ENCODE measurements around the gene DNMBP. TPM values are rescaled to one million over a fixed set of nuclear protein-coding genes. Genes with fewer than 3 reads are reported as not detected.

Gene DNMBP
- total RNA-seq, 1 donor from 2014 or later: 26.7 TPM

- no peak overlapping the region for H3K9ac ChIP-seq
- no peaks in the 10 kb centered on the region for H3K27me3 ChIP-seq
- H3K9me3 Mint-ChIP-seq: no peaks in the 10 kb centered on the region
- no peak overlapping the region for H3K4me2 ChIP-seq
- no peak overlapping the region for H2AFZ ChIP-seq (replicated peaks)
- H3K9me3 ChIP-seq (ENCODE audit: low read depth): no peaks in the 10 kb centered on the region
- H3K27ac Mint-ChIP-seq: no peak overlapping the region
- TF ChIP-seq CTCF (IDR thresholded peaks at IDR 0.05): no peak
- no peaks in the 10 kb centered on the region for H3K4me1 ChIP-seq
- peaks cover 41% of the 10 kb centered on the region for H3K4me1 Mint-ChIP-seq
- H3F3A ChIP-seq (ENCODE audit: low read depth): no peaks in the 10 kb centered on the region
- H3K27me3 Mint-ChIP-seq (ENCODE audit: insufficient read depth, low read depth): no peaks in the 10 kb centered on the region
- H3K36me3 ChIP-seq: no peaks in the 10 kb centered on the region
- H3K27ac ChIP-seq: no peak overlapping the region
- H3K36me3 Mint-ChIP-seq: peaks cover 8% of the 10 kb centered on the region
- no peak overlapping the region for H3K4me3 ChIP-seq
- H3K4me3 Mint-ChIP-seq: no peak overlapping the region
- DNase-seq (ENCODE audit: low spot score): no peak
- no peaks in the 10 kb centered on the region for H4K20me1 ChIP-seq (ENCODE audit: low read depth)
- peaks cover 25% of the 10 kb centered on the region for H3K79me2 ChIP-seq (ENCODE audit: low read depth)
These were observed 9.6 kb downstream of the DNMBP start for GRCh38 chr10:100000109-100000644.

- Histone ChIP-seq H3K4me1 (no peaks in the 10 kb centered on the region), H3F3A (ENCODE audit: low read depth) (no peaks in the 10 kb centered on the region), H3K36me3 (no peaks in the 10 kb centered on the region), H4K20me1 (ENCODE audit: low read depth) (no peaks in the 10 kb centered on the region), H3K9ac (no peak overlapping the region), H3K4me2 (no peak overlapping the region), H3K4me3 (no peak overlapping the region), H3K27ac (no peak overlapping the region), H3K79me2 (ENCODE audit: low read depth) (peaks cover 26% of the 10 kb centered on the region), H2AFZ (replicated peaks) (no peak overlapping the region), H3K9me3 (ENCODE audit: low read depth) (no peaks in the 10 kb centered on the region), H3K27me3 (no peaks in the 10 kb centered on the region)
- DNase-seq (ENCODE audit: low spot score): no peak
- H3K27ac Mint-ChIP-seq: no peak overlapping the region
- H3K27me3 Mint-ChIP-seq (ENCODE audit: insufficient read depth, low read depth): no peaks in the 10 kb centered on the region
- H3K36me3 Mint-ChIP-seq: peaks cover 4% of the 10 kb centered on the region
- H3K9me3 Mint-ChIP-seq: no peaks in the 10 kb centered on the region
- H3K4me1 Mint-ChIP-seq: peaks cover 39% of the 10 kb centered on the region
- no peak overlapping the region for H3K4me3 Mint-ChIP-seq
- no peak for TF ChIP-seq EZH2 (IDR thresholded peaks at IDR 0.05)
These were observed 10.2 kb downstream of the DNMBP start for GRCh38 chr10:99999319-100000108.

- H3K27ac ChIP-seq: no peak overlapping the region
- no peaks in the 10 kb centered on the region for H3K36me3 ChIP-seq
- H3K9me3 ChIP-seq (ENCODE audit: low read depth): no peaks in the 10 kb centered on the region
- no peak for DNase-seq (ENCODE audit: low spot score)
- no peaks in the 10 kb centered on the region for H3F3A ChIP-seq (ENCODE audit: low read depth)
- H3K36me3 Mint-ChIP-seq: peaks cover 4% of the 10 kb centered on the region
- H3K27me3 Mint-ChIP-seq (ENCODE audit: insufficient read depth, low read depth): no peaks in the 10 kb centered on the region
- H3K27ac Mint-ChIP-seq: no peak overlapping the region
- H3K4me3 Mint-ChIP-seq: no peak overlapping the region
- H4K20me1 ChIP-seq (ENCODE audit: low read depth): no peaks in the 10 kb centered on the region
- no peaks in the 10 kb centered on the region for H3K27me3 ChIP-seq
- H3K4me1 Mint-ChIP-seq: peaks cover 42% of the 10 kb centered on the region
- H3K79me2 ChIP-seq (ENCODE audit: low read depth): peaks cover 20% of the 10 kb centered on the region
- no peak overlapping the region for H3K4me2 ChIP-seq
- no peak overlapping the region for H3K4me3 ChIP-seq
- H2AFZ ChIP-seq (replicated peaks): no peak overlapping the region
- TF ChIP-seq EZH2 (IDR thresholded peaks at IDR 0.05) (no peak), EZH2phosphoT487 (IDR thresholded peaks at IDR 0.05) (no peak), CTCF (IDR thresholded peaks at IDR 0.05) (no peak)
- no peaks in the 10 kb centered on the region for H3K9me3 Mint-ChIP-seq
- no peaks in the 10 kb centered on the region for H3K4me1 ChIP-seq
- no peak overlapping the region for H3K9ac ChIP-seq
These were observed 10.9 kb downstream of the DNMBP start for GRCh38 chr10:99998889-99999288.

Data from neural progenitor cell (in vitro differentiated cells).